Peyer's patch (tissue), 4 donors: Measurements from ENCODE around the gene SLC6A6.

ENCODE experiments used
- CTCF ChIP-seq, 6 experiments: fragments of 450-650 bp in 4 of 6; fragments of 200-600 bp in 2 of 6; sonication (generic) in 1 of 6; IDR thresholded peaks; one replicate each; pipeline ENCODE4 v1.5.1; 2017 to 2019; ENCODE audit warnings: antibody characterized with exemption in 6 of 6, mild to moderate bottlenecking in 3 of 6, moderate library complexity in 1 of 6
- POLR2A ChIP-seq, 2 donors: fragments of 450-650 bp; IDR thresholded peaks; one replicate each; pipeline ENCODE4 v1.5.1; 2017; ENCODE audit warnings: antibody characterized with exemption in 2 of 2, mild to moderate bottlenecking in 2 of 2, moderate library complexity in 2 of 2

GRCh38 chr3:14536837-14537589 is 134.6 kb downstream of the SLC6A6 start:
- TF ChIP-seq CTCF (IDR thresholded peaks at IDR 0.05) (no peak), POLR2A (IDR thresholded peaks at IDR 0.05) (no peak)
